Panc1 (cell line): ENCODE data around the gene ZMAT3. TPM values are rescaled to one million over a fixed set of nuclear protein-coding genes. Genes with fewer than 3 reads are reported as not detected.

Source experiments
- ATAC-seq: fragments of 200-7000 bp; cut with Tn5 transposase; 2 replicates; pipeline ENCODE4 v1.9.1; 2020; ENCODE audit warnings: mild to moderate bottlenecking, moderate library complexity
- BruUV-seq: library from RNA; stranded (reverse); fragments of 400-500 nt; replicated peaks from 2 replicates; lab custom pipeline; 2021; lab: Mats Ljungman, UMichigan
- CTCF ChIA-PET: fragments of 300-600 bp; sonication (Branson Sonifier 250); formaldehyde crosslinking; loops from one replicate; lab custom pipeline; 2022; ENCODE audit warnings: antibody characterized with exemption; lab: Charles Lee
- POLR2A ChIA-PET: fragments of 300-600 bp; sonication (Branson Sonifier 250); formaldehyde crosslinking; loops from one replicate; lab custom pipeline; 2022; ENCODE audit warnings: antibody characterized with exemption; lab: Charles Lee
- DNase-seq: peaks from one replicate; pipeline ENCODE4 v3.0.0-alpha.2; 2010; ENCODE audit warnings: low read depth, low spot score
- H3K27ac ChIP-seq: 2 replicates; pipeline ENCODE4 v1.5.1; 2011; ENCODE audit warnings: mild to moderate bottlenecking, low read length, inconsistent platforms
- H3K27me3 ChIP-seq: fragments of 200-500 bp; sonication (Bioruptor generic); 2 replicates; pipeline ENCODE4 v1.6.0; 2014; ENCODE audit warnings: low read length, inconsistent platforms; ENCODE audit not compliant: control insufficient read depth, insufficient read depth
- H3K36me3 ChIP-seq: fragments of 200-500 bp; sonication (Bioruptor generic); 2 replicates; pipeline ENCODE4 v1.5.1; 2014; ENCODE audit warnings: inconsistent platforms, mild to moderate bottlenecking, low read length, moderate library complexity; ENCODE audit not compliant: control insufficient read depth, insufficient read depth
- H3K4me1 ChIP-seq: 2 replicates; pipeline ENCODE4 v1.5.1; 2011; ENCODE audit warnings: inconsistent platforms, mild to moderate bottlenecking, low read length, moderate library complexity; ENCODE audit not compliant: control insufficient read depth, insufficient read depth
- H3K4me3 ChIP-seq, 2 experiments: 2 replicates each; pipeline ENCODE4 v1.5.1; 2011 to 2012; ENCODE audit warnings: low read depth in 2 of 2, low read length in 2 of 2, mild to moderate bottlenecking in 2 of 2, inconsistent platforms in 1 of 2, moderate library complexity in 1 of 2
- H3K9me3 ChIP-seq: fragments of 200-500 bp; sonication (Bioruptor generic); 2 replicates; pipeline ENCODE4 v1.5.1; 2014; ENCODE audit warnings: low read depth, mild to moderate bottlenecking, inconsistent platforms, low read length, moderate library complexity; ENCODE audit not compliant: control insufficient read depth, insufficient read depth
- CTCF ChIP-seq: fragments of 450-650 bp; IDR thresholded peaks from 2 replicates; pipeline ENCODE4 v1.5.1; 2017; ENCODE audit warnings: mild to moderate bottlenecking
- POLR2AphosphoS5 ChIP-seq: IDR thresholded peaks from 2 replicates; pipeline ENCODE4 v1.6.1; 2012; ENCODE audit warnings: mild to moderate bottlenecking, low read depth, low read length, moderate library complexity
- SIN3A ChIP-seq: IDR thresholded peaks from 2 replicates; pipeline ENCODE4 v1.6.1; 2012; ENCODE audit warnings: low read depth, mild to moderate bottlenecking, low read length, moderate library complexity, borderline replicate concordance; ENCODE audit not compliant: insufficient read depth
- TCF7L2 ChIP-seq: IDR thresholded peaks from 2 replicates; pipeline ENCODE4 v1.6.1; 2011; ENCODE audit warnings: mild to moderate bottlenecking, low read depth, low read length, inconsistent platforms
- in situ Hi-C: cut with HindIII; loops from 2 replicates; pipeline ENCODE4 v1.10.0; 2016; ENCODE audit warnings: low sequenced_read_pairs, low pct_unique_long_range_greater_than_20kb
- intact Hi-C: fragments of 100-400 bp; cut with micrococcal nuclease; formaldehyde crosslinking; loops from one replicate; pipeline ENCODE4 v1.10.0; 2022; ENCODE audit not compliant: unreplicated experiment
- total RNA-seq: library from RNA; stranded (reverse); gene quantifications from one replicate; pipeline ENCODE4 v1.2.1, GENCODE V29; 2021; ENCODE audit not compliant: unreplicated experiment
- TF ChIP-seq, protein P1 (sequence below), 2 experiments: IDR thresholded peaks; 2 replicates each; pipeline ENCODE4 v1.6.1; 2011 to 2012; ENCODE audit warnings: low read depth in 2 of 2, control low read depth in 1 of 2, low read length in 1 of 2, mild to moderate bottlenecking in 1 of 2, moderate library complexity in 1 of 2; ENCODE audit not compliant: insufficient read depth in 1 of 2

Gene ZMAT3
- total RNA-seq, 1 experiment from 2014 or later = 14.6 TPM

- intact Hi-C loops = no loop called here
These were observed 100.0 kb downstream of the ZMAT3 start for GRCh38 chr3:178971614-178972013.

GRCh38 chr3:178969004-178969700 is 102.5 kb downstream of the ZMAT3 start:
- TF ChIP-seq TCF7L2 (no peak), SIN3A (no peak), POLR2AphosphoS5 (no peak), CTCF (no peak)
- TF ChIP-seq, protein P1, sequence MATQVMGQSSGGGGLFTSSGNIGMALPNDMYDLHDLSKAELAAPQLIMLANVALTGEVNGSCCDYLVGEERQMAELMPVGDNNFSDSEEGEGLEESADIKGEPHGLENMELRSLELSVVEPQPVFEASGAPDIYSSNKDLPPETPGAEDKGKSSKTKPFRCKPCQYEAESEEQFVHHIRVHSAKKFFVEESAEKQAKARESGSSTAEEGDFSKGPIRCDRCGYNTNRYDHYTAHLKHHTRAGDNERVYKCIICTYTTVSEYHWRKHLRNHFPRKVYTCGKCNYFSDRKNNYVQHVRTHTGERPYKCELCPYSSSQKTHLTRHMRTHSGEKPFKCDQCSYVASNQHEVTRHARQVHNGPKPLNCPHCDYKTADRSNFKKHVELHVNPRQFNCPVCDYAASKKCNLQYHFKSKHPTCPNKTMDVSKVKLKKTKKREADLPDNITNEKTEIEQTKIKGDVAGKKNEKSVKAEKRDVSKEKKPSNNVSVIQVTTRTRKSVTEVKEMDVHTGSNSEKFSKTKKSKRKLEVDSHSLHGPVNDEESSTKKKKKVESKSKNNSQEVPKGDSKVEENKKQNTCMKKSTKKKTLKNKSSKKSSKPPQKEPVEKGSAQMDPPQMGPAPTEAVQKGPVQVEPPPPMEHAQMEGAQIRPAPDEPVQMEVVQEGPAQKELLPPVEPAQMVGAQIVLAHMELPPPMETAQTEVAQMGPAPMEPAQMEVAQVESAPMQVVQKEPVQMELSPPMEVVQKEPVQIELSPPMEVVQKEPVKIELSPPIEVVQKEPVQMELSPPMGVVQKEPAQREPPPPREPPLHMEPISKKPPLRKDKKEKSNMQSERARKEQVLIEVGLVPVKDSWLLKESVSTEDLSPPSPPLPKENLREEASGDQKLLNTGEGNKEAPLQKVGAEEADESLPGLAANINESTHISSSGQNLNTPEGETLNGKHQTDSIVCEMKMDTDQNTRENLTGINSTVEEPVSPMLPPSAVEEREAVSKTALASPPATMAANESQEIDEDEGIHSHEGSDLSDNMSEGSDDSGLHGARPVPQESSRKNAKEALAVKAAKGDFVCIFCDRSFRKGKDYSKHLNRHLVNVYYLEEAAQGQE (IDR thresholded peaks at IDR 0.05; ENCODE audit: insufficient read depth in 1 of 2, low read depth in 2 of 2, low read length in 1 of 2) = no peak
- no TSS peak for BruUV-seq
- Histone ChIP-seq H3K27me3 (no peaks in the 10 kb centered on the region; the same call in 1 of the 2 replicates), H3K9me3 (no peaks in the 10 kb centered on the region), H3K4me3 (no peak overlapping the region), H3K36me3 (no peaks in the 10 kb centered on the region), H3K27ac (no peak overlapping the region), H3K4me1 (no peaks in the 10 kb centered on the region)
- in situ Hi-C loops (no loop called here), intact Hi-C loops (no loop called here)
- ChIA-PET POLR2A (no interaction called here), CTCF (no interaction called here)
- DNase-seq = no peak
- ATAC-seq = no peak

More at GRCh38 chr3:178971614-178972013, 100.0 kb downstream of the ZMAT3 start:
- no peak for TF ChIP-seq SIN3A
- TF ChIP-seq, protein P1 (IDR thresholded peaks at IDR 0.05; ENCODE audit: insufficient read depth in 1 of 2, low read depth in 2 of 2, low read length in 1 of 2) = no peak
- TF ChIP-seq TCF7L2 = no peak
- no peak for TF ChIP-seq CTCF
- no peak for TF ChIP-seq POLR2AphosphoS5
- BruUV-seq = no TSS peak
- Histone ChIP-seq H3K27me3 (no peaks in the 10 kb centered on the region; the same call in 1 of the 2 replicates), H3K27ac (no peak overlapping the region), H3K36me3 (no peaks in the 10 kb centered on the region), H3K4me1 (no peaks in the 10 kb centered on the region), H3K9me3 (no peaks in the 10 kb centered on the region), H3K4me3 (no peak overlapping the region)
- ChIA-PET POLR2A (no interaction called here), CTCF (no interaction called here)
- no peak for ATAC-seq
- in situ Hi-C loops = no loop called here
- no peak for DNase-seq
